AG09319 (cell line): ENCODE data around the gene ATXN1.

Source experiments
- DNase-seq: peaks from one replicate; pipeline ENCODE4 v3.0.0-alpha.2; 2010; ENCODE audit warnings: low read depth; ENCODE audit errors: extremely low read depth
- CTCF ChIP-seq: IDR thresholded peaks from 2 replicates; pipeline ENCODE4 v1.5.1; 2011; ENCODE audit warnings: low read depth, mild to moderate bottlenecking, inconsistent platforms, low read length, moderate library complexity

Gene ATXN1

DNA sequence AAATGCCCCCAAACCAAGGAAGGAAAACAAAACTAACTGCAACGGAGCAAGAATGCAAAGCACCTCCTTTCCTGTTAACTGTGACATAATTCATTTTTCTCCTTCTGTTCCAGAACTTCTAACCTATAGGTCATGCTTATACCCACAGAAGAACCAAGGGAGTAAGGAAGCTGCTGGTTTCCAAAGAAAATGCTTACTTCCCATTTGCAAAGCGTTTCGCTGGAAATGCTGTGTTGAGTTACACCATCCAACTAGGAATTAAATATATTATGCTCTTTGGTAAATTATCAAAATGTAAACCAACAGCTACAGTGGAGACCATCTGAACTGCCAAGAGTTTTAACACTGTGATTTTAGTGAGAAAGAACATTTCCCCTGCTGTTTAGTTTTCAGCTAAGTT, 42.9 kb downstream of the ATXN1 start:
- DNase-seq, result no peak
- no peak for TF ChIP-seq CTCF

DNA sequence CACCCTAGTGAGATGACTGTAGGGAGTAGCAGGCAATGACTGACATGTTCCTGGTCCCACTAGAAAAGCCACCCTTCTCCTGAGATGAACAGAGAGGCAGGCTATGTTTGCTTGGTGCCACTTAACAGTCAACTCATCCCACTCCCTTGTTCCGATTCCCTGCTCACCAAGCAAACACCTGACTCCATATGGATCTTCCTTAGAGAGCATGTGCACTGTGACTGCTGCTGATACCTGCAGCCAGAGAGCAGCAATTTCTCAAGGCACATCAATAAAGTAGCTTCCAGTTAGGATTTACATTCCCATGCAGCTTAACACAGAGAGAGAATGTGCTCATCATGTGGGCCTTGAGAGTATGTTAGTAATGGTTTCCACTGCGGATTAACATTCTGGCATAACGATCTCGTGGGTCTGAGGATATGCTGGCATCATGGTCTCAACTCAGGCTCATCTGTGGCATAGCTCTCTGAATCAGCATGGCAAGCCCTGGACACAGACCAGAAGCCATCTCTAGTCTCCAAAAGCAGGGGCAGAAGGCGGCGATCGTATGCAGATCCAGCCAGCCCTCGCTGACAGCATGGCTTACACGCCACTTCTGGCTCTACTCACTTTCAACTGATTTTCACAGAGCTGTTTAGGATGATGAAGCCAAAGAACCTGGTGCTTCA, 43.9 kb downstream of the ATXN1 start:
- no peak for DNase-seq
- TF ChIP-seq CTCF, result no peak

DNA sequence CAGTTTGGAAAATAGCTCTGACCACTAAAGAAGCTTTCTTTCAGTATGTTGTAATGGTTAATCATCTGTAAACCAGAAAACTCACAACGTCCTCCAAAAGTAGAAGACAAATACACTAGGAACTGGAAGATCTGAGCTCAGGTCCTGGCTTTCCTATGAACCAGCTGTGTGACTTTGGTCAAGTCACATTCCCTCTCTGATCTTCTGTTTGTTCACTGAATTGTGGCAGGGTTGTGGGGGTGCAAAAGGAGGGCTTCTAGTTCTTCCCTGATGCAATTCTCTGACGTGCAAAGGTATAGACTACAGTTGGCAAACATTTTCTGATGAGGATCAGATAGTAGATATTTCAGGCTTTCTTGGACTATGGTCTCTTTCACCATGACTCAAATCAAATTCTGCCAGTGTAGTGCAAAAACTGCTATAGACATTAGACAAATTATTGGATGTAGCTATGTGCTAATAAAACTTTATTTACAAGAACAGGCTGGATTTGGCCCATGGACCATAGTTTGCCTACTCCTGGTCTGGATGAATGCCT, 44.9 kb downstream of the ATXN1 start:
- DNase-seq, result no peak
- TF ChIP-seq CTCF, result no peak

- TF ChIP-seq CTCF, result no peak
- no peak for DNase-seq
These were observed 47.7 kb downstream of the ATXN1 start for GRCh38 chr6:16713597-16713996.

DNA sequence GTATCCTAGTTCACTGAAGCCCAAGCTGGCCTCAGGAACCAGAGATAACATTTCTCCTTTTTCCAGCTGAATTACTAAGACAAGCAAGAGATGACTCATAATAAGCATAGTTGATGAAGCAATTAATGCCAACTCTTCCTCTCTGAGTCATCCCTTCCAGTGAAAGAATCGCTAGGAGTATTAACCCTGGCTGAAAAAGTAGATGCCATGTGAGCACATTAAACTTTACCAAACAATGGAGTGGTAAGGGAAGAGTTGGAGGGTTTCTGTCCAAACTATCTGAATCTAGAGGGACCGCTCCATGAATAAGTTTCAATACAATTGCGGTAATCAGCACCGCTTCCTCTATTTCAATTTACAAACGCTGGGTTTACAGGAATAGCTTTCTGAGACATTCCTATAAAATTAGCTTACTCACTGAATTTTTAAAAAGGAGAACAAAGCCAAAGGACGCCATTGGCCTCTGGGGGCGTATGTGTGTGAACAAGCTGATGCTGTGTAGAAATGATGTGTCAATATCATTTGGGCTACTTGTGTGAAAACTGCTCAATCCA, 48.3 kb downstream of the ATXN1 start:
- TF ChIP-seq CTCF, result peak; percentile 43
- peak; percentile 79 for DNase-seq

GRCh38 chr6:16712255-16712930, 48.9 kb downstream of the ATXN1 start:
- TF ChIP-seq CTCF, result no peak
- no peak for DNase-seq
